H1 (cell line): ENCODE results near the gene FOXP4. TPM values are rescaled to one million over a fixed set of nuclear protein-coding genes. Genes with fewer than 3 reads are reported as not detected.
A peak's percentile ranks its signal among the peaks of the same experiment; 100 is the strongest.

Source experiments
- CTCF ChIA-PET: fragments of 300-600 bp; sonication (Branson Sonifier 250); formaldehyde crosslinking; loops from one replicate; lab custom pipeline; 2021; ENCODE audit not compliant: partially characterized antibody; lab: Charles Lee
- POLR2A ChIA-PET: fragments of 300-600 bp; sonication (Branson Sonifier 250); formaldehyde crosslinking; loops from one replicate; lab custom pipeline; 2021; ENCODE audit warnings: inconsistent platforms; ENCODE audit not compliant: partially characterized antibody; lab: Charles Lee
- DNase-seq, 2 experiments: peaks; one replicate each; pipeline versions ENCODE4 v3.0.0 to v3.0.0-alpha.2; 2010 to 2022; ENCODE audit warnings: low spot score in 2 of 2, low read depth in 1 of 2, mixed read lengths in 1 of 2
- FAIRE-seq: peaks from 2 replicates; lab custom pipeline; 2011; peaks lifted over from hg19 to GRCh38; lab: Jason Lieb, UNC
- H2AFZ ChIP-seq: 2 replicates; pipeline ENCODE4 v1.8.1; 2012; ENCODE audit warnings: low read length, inconsistent platforms
- H2AK5ac ChIP-seq: 2 replicates; pipeline ENCODE4 v1.6.1; 2013; ENCODE audit warnings: low read depth, low read length
- H2BK120ac ChIP-seq: replicated peaks from 2 replicates; pipeline ENCODE3; 2013; ENCODE audit warnings: low read depth, low read length, inconsistent platforms
- H2BK12ac ChIP-seq: 2 replicates; pipeline ENCODE4 v1.6.1; 2013; ENCODE audit warnings: low read depth, low read length
- H2BK15ac ChIP-seq: 2 replicates; pipeline ENCODE4 v1.6.1; 2013; ENCODE audit warnings: low read length
- H2BK20ac ChIP-seq: 2 replicates; pipeline ENCODE4 v1.6.1; 2013; ENCODE audit warnings: low read length
- H2BK5ac ChIP-seq: 2 replicates; pipeline ENCODE4 v1.6.1; 2013; ENCODE audit warnings: low read depth, low read length
- H3K14ac ChIP-seq: 2 replicates; pipeline ENCODE4 v1.6.1; 2013; ENCODE audit warnings: inconsistent platforms; ENCODE audit not compliant: insufficient read length
- H3K18ac ChIP-seq: 2 replicates; pipeline ENCODE4 v1.6.1; 2013; ENCODE audit warnings: low read length; ENCODE audit errors: extremely low read depth
- H3K23ac ChIP-seq: 2 replicates; pipeline ENCODE4 v1.6.1; 2013; ENCODE audit warnings: inconsistent platforms; ENCODE audit not compliant: insufficient read length
- H3K23me2 ChIP-seq: 2 replicates; pipeline ENCODE4 v1.6.1; 2013; ENCODE audit warnings: low read depth, low read length
- H3K27ac ChIP-seq: 2 replicates; pipeline ENCODE4 v1.6.1; 2011; ENCODE audit warnings: low read depth, low read length, inconsistent platforms
- H3K27me3 ChIP-seq, 4 experiments: replicated peaks in 1 of 4; 1 replicate in 1 of 4; 2 replicates in 3 of 4; pipeline versions ENCODE4 v1.6.1 to v1.8.1; 2011 to 2013; ENCODE audit warnings: low read length in 3 of 4, mild to moderate bottlenecking in 3 of 4, inconsistent platforms in 2 of 4, mixed read lengths in 2 of 4, moderate library complexity in 1 of 4; ENCODE audit not compliant: control insufficient read depth in 3 of 4, insufficient read depth in 3 of 4; ENCODE audit errors: extremely low read depth in 1 of 4
- H3K36me3 ChIP-seq, 4 experiments: 2 replicates each; pipeline versions ENCODE4 v1.6.1 to v1.8.1; 2011 to 2013; ENCODE audit warnings: mild to moderate bottlenecking in 4 of 4, low read length in 3 of 4, moderate library complexity in 2 of 4, control low read depth in 1 of 4, inconsistent platforms in 1 of 4; ENCODE audit not compliant: insufficient read depth in 4 of 4, control insufficient read depth in 2 of 4
- H3K4ac ChIP-seq: replicated peaks from 2 replicates; pipeline ENCODE3; 2013; ENCODE audit warnings: low read length, low read depth, mixed read lengths, inconsistent platforms; ENCODE audit not compliant: insufficient read length
- H3K4me1 ChIP-seq, 4 experiments: replicated peaks in 1 of 4; 1 replicate in 1 of 4; 2 replicates in 3 of 4; pipeline versions ENCODE4 v1.6.1 to v1.8.1; 2011 to 2013; ENCODE audit warnings: low read length in 3 of 4, inconsistent platforms in 2 of 4, mixed read lengths in 1 of 4; ENCODE audit not compliant: insufficient read depth in 4 of 4, control insufficient read depth in 3 of 4
- H3K4me2 ChIP-seq, 2 experiments: 2 replicates each; pipeline versions ENCODE4 v1.6.1 to v1.8.1; 2011 to 2013; ENCODE audit warnings: low read depth in 2 of 2, low read length in 2 of 2, control low read depth in 1 of 2, inconsistent platforms in 1 of 2, mild to moderate bottlenecking in 1 of 2; ENCODE audit not compliant: insufficient read depth in 1 of 2
- H3K4me3 ChIP-seq, 4 experiments: fragments of 200-600, 300-600 bp in 1 of 4; sonication (generic), shearing (Covaris generic), sonication (Bioruptor Twin) in 1 of 4; 2 replicates each; pipeline versions ENCODE4 v1.5.1 to v1.8.1; 2011 to 2016; ENCODE audit warnings: low read length in 4 of 4, low read depth in 3 of 4, control low read depth in 2 of 4, inconsistent platforms in 2 of 4, mild to moderate bottlenecking in 2 of 4, mixed read lengths in 1 of 4, moderate library complexity in 1 of 4; ENCODE audit not compliant: insufficient read depth in 2 of 4; ENCODE audit errors: extremely low read depth in 1 of 4
- H3K56ac ChIP-seq: replicated peaks from 2 replicates; pipeline ENCODE3; 2013; ENCODE audit warnings: low read depth, mild to moderate bottlenecking, mixed read lengths, low read length, inconsistent platforms; ENCODE audit not compliant: insufficient read length
- H3K79me1 ChIP-seq: 2 replicates; pipeline ENCODE4 v1.6.1; 2013; ENCODE audit warnings: low read depth, low read length, control low read depth
- H3K79me2 ChIP-seq, 2 experiments: 2 replicates each; pipeline versions ENCODE4 v1.6.1 to v1.8.1; 2012 to 2013; ENCODE audit warnings: low read length in 2 of 2, mild to moderate bottlenecking in 2 of 2, inconsistent platforms in 1 of 2; ENCODE audit not compliant: insufficient read depth in 2 of 2, control insufficient read depth in 1 of 2
- H3K9ac ChIP-seq, 4 experiments: replicated peaks in 1 of 4; 1 replicate in 1 of 4; 2 replicates in 3 of 4; pipeline versions ENCODE4 v1.6.1 to v1.8.1; 2011 to 2013; ENCODE audit warnings: low read depth in 3 of 4, low read length in 3 of 4, control low read depth in 2 of 4, mild to moderate bottlenecking in 2 of 4, moderate library complexity in 2 of 4, inconsistent platforms in 1 of 4; ENCODE audit errors: extremely low read depth in 1 of 4
- H3K9me3 ChIP-seq, 2 experiments: 2 replicates each; pipeline versions ENCODE4 v1.6.1 to v1.8.1; 2012 to 2013; ENCODE audit warnings: mild to moderate bottlenecking in 2 of 2, moderate library complexity in 2 of 2, control low read depth in 1 of 2, inconsistent platforms in 1 of 2, low read depth in 1 of 2, low read length in 1 of 2, mixed read lengths in 1 of 2; ENCODE audit not compliant: insufficient read depth in 2 of 2
- H4K20me1 ChIP-seq, 2 experiments: replicated peaks in 1 of 2; 2 replicates each; pipeline versions ENCODE3 to v1.8.1; 2011 to 2013; ENCODE audit warnings: inconsistent platforms in 2 of 2, low read length in 2 of 2, mild to moderate bottlenecking in 1 of 2; ENCODE audit not compliant: insufficient read depth in 2 of 2, control insufficient read depth in 1 of 2
- H4K5ac ChIP-seq: 2 replicates; pipeline ENCODE4 v1.6.1; 2013; ENCODE audit warnings: low read length, low read depth, mixed read lengths, inconsistent platforms; ENCODE audit not compliant: insufficient read length
- H4K8ac ChIP-seq: 2 replicates; pipeline ENCODE4 v1.8.0; 2013; ENCODE audit warnings: mild to moderate bottlenecking, moderate library complexity, low read length, inconsistent platforms; ENCODE audit not compliant: insufficient read depth; ENCODE audit errors: extremely low read depth
- H4K91ac ChIP-seq: replicated peaks from 2 replicates; pipeline ENCODE3; 2013; ENCODE audit warnings: low read length, mixed read lengths, inconsistent platforms; ENCODE audit not compliant: insufficient read length
- RNF2 ChIP-seq: fragments of 200-900, 300-1000 bp; sonication (generic); IDR thresholded peaks from 2 replicates; pipeline ENCODE4 v1.7.1; 2016; ENCODE audit warnings: borderline replicate concordance, low read depth, mild to moderate bottlenecking, antibody characterized with exemption, low read length; ENCODE audit not compliant: poor library complexity, severe bottlenecking; ENCODE audit errors: missing control alignments
- SIN3A ChIP-seq, 2 experiments: IDR thresholded peaks in 1 of 2; conservative IDR thresholded peaks in 1 of 2; 2 replicates each; pipeline ENCODE4 v1.6.1; 2011 to 2012; ENCODE audit warnings: low read length in 2 of 2, improper control_type of control experiment in 1 of 2, low read depth in 1 of 2, mild to moderate bottlenecking in 1 of 2
- WGBS, 2 experiments: shearing (Covaris generic) in 1 of 2; methylation state at CpG; one replicate each; pipeline versions ENCODE4 v1.1.6 to v1.1.7; 2013 to 2015; ENCODE audit warnings: low lambda C conversion rate in 2 of 2, mixed read lengths in 2 of 2, inconsistent platforms in 1 of 2, low coverage in 1 of 2, missing lambda C conversion rate in 1 of 2; ENCODE audit not compliant: insufficient replicate concordance in 2 of 2, insufficient coverage in 1 of 2, insufficient read length in 1 of 2; ENCODE audit errors: extremely low coverage in 1 of 2, missing lambda C conversion rate in 1 of 2; 5-methylcytosine and 5-hydroxymethylcytosine counted together
- polyA plus RNA-seq, 7 experiments: library from polyadenylated mRNA; depleted of rRNA in 3 of 7; stranded (reverse) in 5 of 7; unstranded in 2 of 7; fragments of >200 nt in 5 of 7; fragments of 200-250 nt in 2 of 7; gene quantifications; 1 replicate in 5 of 7; 2 replicates in 1 of 7; 4 replicates in 1 of 7; pipeline versions ENCODE4 v1.2.1 to v1.2.3, GENCODE V29; 2011 to 2013; ENCODE audit warnings: missing spikeins in 2 of 7, mixed read lengths in 2 of 7
- total RNA-seq: library from RNA; stranded (reverse); fragmentation: NEBNext Ultra II Directional; extraction: Animal tissue kit (Norgen Biotek cat#: 25700); gene quantifications from 2 replicates; pipeline ENCODE4 v1.2.1, GENCODE V29; 2021

Gene FOXP4
- total and polyA plus RNA-seq, 2 of the 8 experiments (the other 6 are each of a cell fraction or from before 2014, with no cell fraction given) = 4.8 to 13.3 TPM

DNA sequence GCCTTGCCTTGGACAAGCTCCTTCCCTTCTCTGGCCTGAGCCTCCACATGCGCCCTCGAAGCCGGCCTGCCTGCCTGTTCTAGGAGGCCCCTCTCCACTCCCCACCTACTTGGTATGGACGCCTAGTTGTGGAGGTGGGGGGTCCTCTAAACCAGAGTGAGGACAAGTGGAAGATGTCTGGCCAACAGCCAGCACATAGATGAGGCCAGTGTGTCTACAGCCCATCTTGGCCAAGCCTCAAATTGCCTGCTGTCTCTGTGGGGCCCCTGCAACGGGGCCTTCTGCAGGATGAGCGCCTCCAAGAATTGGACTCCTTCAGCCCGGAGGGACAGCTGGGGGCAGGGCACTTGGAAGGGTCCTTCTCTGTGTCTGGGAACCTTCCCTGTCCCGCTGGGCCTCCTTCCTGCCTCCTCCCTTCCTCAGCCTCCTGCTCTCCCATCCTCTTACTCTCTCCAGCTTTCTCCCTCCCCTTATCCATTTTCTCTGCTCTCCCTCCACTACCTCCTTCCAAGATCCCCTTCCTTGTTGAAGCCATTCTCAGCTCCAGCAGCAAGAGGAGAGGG lies 93.7 kb downstream of the FOXP4 start:
- no peak overlapping the region for H3K9ac ChIP-seq
- H2AFZ ChIP-seq = no peak overlapping the region
- no peak overlapping the region for H3K27ac ChIP-seq

More for the DNA sequence above, 93.7 kb downstream of the FOXP4 start:
- Histone ChIP-seq H3K14ac (peak overlapping the region; percentile 58), H2BK5ac (peak overlapping the region; percentile 68; the same call in 1 of the 2 replicates), H4K8ac (peak overlapping the region; percentile 42; the same call in 1 of the 2 replicates), H3K4ac (peak overlapping the region; percentile 93), H3K79me1 (peaks cover 2% of the 10 kb centered on the region; the same call in 1 of the 2 replicates), H4K20me1 (peaks cover 5 to 7% of the 10 kb centered on the region in 2 experiments), H2BK12ac (peak overlapping the region; percentile 85; the same call in 1 of the 2 replicates), H3K23me2 (peaks cover 22% of the 10 kb centered on the region), H3K4me2 (peak overlapping the region; percentile 89 to 96), H3K4me3 (peak overlapping the region; percentile 67 to 89 (median 78); a peak in 7 of 8 replicates), H3K9me3 (no peaks in the 10 kb centered on the region), H3K4me1 (peaks cover 8 to 39% (median 26%) of the 10 kb centered on the region in 4 experiments), H2BK120ac (no peak overlapping the region), H3K18ac (peak overlapping the region; percentile 48), H3K36me3 (no peaks in the 10 kb centered on the region), H2BK20ac (peak overlapping the region; percentile 86), H4K91ac (peak overlapping the region; percentile 91), H3K56ac (no peak overlapping the region), H2AK5ac (peak overlapping the region; percentile 84; the same call in 1 of the 2 replicates), H2BK15ac (peak overlapping the region; percentile 81; the same call in 1 of the 2 replicates), H3K23ac (no peak overlapping the region), H4K5ac (no peak overlapping the region), H3K27me3 (peaks cover 8 to 64% (median 37%) of the 10 kb centered on the region in 4 experiments; a peak in 6 of 7 replicates), H3K79me2 (peaks cover 0 to 5% of the 10 kb centered on the region in 2 experiments; a peak in 1 of 4 replicates)
- ChIA-PET CTCF (interaction anchor here (0.6 to 5.1 kb wide), 8 partner anchors 18 to 285 kb away, joined by 3 to 22 read pairs (median 3); no protein-coding TSS in a partner anchor), POLR2A (interaction anchor here (0.5 to 2.2 kb wide), 9 partner anchors 9 to 224 kb away, joined by 3 to 7 read pairs (median 3); no protein-coding TSS in a partner anchor)
- FAIRE-seq (no peak), DNase-seq (peak in 1 of 2 experiments; percentile 54)
- TF ChIP-seq SIN3A (conservative IDR thresholded peaks at IDR 0.05 in 1 of 2, IDR thresholded peaks at IDR 0.05 in 1 of 2; ENCODE audit: low read depth in 1 of 2, low read length in 2 of 2) (no peak; a peak in 1 of 4 replicates), RNF2 (peak; percentile 5)
- 23% methylated on average over 8 of the region's 8 CpGs; no CpG with 5 or more reads in 1 of the 2 experiments for WGBS, 2 experiments
